GM19438 (cell line): Measurements from ENCODE around the gene NEXMIF.
"Not testable (repeated sequence)": the region's sequence is repeated elsewhere in the genome, so short reads cannot be mapped to it uniquely, and the experiment has no call there.

Experiments used
- ATAC-seq: cut with Tn5 transposase; IDR thresholded peaks from one replicate; pipeline ENCODE4 v1.9.1; 2021; ENCODE audit warnings: low read depth; ENCODE audit not compliant: unreplicated experiment

Gene NEXMIF

DNA sequence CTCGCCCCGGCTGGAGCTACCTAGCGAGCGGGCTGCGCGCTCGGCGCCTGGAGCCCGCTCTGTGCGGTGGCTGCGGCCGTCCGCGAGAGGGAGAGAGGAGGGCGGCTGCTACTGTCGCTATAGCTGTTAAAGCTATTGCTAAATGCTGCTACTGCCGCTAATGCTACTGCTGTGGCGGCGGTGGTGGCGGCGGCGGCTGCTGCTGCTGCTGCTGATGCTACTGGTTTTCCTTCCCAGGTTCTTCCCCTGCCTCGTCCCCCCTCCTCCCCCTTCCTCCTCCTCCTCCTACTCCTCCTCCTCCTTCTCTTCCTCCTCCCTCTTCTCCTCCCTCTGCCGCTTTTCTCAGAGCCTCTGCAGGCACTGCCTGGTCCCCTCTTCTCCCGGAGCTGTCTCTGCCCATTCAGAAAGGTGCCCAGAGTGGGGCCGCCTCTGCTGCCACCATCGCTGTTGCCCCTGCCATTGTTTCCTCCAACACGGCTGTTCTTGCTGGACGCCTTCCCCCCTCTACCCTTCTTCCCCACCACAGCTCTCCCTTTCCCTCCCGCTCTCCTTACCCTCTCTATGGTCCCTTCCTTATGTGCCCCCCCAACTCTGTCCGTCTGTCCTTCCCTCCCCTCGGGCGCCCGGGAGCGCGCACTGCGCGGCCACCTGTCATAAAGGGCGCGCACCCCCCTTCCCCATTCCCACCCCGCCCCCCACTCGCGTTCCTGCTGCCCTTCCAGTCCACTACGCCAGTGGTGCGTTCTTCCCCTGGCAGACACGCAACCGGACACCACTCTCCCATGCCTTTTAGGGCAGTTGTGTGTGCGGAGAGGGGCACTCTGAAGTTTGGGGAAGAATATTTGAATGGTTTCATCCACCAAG, at the start of gene NEXMIF:
NEXMIF (minus strand) TSS at position 228 of the 864 bp plus-strand sequence.
- ATAC-seq: peak; percentile 52

DNA sequence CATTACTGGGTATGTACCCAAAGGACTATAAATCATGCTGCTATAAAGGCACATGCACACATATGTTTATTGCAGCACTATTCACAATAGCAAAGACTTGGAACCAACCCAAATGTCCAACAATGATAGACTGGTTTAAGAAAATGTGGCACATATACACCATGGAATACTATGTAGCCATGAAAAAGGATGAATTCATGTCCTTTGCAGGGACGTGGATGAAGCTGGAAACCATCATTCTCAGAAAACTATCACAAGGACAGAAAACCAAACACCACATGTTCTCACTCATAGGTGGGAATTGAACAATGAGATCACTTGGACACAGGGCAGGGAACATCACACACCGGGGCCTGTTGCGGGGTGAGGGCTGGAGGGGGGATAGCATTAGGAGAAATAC, 36.7 kb upstream of the NEXMIF start:
- not testable (repeated sequence) for ATAC-seq

DNA sequence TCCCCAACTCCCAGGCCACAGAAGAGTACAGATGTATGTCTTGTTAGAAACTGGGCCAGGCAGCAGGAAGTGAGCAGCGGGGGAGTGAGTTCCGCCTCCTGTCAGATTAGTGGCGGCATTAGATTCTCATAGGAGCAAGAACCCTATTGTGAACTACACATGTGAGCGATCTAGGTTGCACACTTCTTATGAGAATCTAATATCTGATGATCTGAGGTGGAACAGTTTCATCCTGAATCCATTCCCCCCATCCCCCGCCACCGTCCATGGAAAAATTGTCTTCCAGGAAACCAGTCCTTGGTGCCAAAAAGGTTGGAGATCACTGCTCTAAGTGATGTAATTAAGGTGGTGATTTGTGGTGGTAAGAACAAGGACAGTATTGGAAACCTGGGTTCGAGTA, 24.5 kb upstream of the NEXMIF start:
- ATAC-seq: no peak

- ATAC-seq: no peak
Observed at GRCh38 chrX:74940414-74940813, 15.2 kb upstream of the NEXMIF start.

DNA sequence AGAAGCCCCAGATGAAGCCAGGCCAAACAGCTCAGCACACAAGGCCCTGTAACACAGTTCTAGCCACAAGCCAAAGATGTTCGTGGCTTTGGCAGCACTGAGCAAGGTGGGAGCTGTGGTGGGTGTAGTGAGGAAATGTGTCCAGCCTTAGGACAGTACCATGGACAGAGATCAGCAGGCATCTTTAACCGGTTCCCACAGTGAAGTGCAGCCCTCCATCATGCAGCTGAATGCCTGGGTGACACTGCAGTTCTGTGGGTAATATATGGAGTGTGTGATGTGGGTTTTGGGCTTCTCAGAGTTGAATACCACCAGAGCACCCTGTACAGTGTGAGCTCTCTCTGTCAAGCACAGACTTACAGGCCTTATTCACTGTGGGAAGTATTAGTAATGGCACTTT, 6.0 kb upstream of the NEXMIF start:
- ATAC-seq: no peak

GRCh38 chrX:74924449-74925224, 615 bp downstream of the NEXMIF start:
- peak; percentile 47 for ATAC-seq

DNA sequence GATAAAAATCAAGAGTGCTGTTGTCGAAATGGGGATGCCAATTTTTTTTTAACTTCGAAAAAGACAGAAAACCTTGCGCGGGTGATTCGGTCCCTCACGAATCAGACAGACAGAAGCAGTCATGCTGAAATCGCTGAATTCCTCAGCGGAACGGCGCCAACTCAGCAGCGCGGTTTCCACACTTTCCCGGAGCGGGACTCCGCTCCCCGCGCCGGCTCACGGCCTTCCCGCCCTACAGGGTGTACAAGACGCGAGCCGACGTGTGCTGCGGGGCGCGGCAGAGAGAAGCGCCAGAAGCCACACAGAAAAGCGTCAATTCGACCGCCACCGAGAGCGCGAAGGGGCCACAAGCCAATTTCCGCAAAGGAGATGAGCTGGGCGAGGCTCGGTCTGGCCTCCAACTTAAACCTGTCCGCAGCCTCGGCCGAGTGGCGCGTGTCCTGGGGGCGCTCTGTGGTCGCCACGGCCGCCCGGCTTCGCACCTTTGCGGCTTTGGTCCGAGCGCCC, 1.3 kb downstream of the NEXMIF start:
- peak; percentile 32 for ATAC-seq

GRCh38 chrX:74922922-74923543, 2.2 kb downstream of the NEXMIF start:
- peak; percentile 46 for ATAC-seq

DNA sequence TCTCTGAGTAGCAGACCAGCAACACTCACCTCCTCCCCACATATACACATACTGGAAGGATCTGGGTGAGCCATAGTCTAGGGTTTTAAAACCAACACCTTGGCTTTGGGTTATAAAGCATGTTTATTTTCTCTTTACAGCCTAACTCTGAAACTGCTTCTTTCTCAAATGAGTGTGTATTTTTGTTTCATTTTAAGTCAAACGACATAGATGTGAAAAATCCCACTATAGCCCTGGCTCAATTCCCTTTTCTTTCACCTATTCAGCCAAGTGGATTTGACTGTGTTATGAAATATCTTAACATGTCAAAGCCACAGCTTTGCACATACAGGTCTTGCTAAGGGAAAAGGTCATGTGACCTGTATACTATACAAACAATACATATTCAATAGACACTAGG, 13.8 kb downstream of the NEXMIF start:
- peak; percentile 74 for ATAC-seq

DNA sequence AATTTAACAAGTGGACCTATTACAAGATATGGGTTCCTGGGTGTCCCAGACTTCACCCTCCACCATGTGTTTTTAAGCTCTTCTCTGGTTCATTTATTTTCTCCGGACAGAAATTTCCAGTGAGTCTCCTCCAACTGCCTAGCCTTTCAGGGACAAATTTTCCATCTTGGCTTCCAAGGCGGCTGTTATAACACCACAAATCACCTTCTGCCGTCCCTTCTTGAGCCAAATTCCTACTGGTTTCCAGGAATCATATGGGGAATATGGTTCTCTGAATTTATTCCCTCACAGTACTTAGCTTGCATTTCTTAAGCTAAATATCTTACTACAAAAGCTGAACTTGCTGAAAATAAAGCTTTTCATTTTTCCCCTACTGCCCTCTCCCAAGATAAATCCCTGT, 18.8 kb downstream of the NEXMIF start:
- no peak for ATAC-seq

GRCh38 chrX:74902806-74903205, 22.4 kb downstream of the NEXMIF start:
- no peak for ATAC-seq

GRCh38 chrX:74892561-74892960, 32.7 kb downstream of the NEXMIF start:
- no peak for ATAC-seq

GRCh38 chrX:74890676-74891430, 34.4 kb downstream of the NEXMIF start:
- ATAC-seq: peak; percentile 93

- ATAC-seq: not testable (repeated sequence)
Observed at GRCh38 chrX:74882383-74882782, 42.9 kb downstream of the NEXMIF start.

- no peak for ATAC-seq
Observed at GRCh38 chrX:74865725-74866124, 59.5 kb downstream of the NEXMIF start.

DNA sequence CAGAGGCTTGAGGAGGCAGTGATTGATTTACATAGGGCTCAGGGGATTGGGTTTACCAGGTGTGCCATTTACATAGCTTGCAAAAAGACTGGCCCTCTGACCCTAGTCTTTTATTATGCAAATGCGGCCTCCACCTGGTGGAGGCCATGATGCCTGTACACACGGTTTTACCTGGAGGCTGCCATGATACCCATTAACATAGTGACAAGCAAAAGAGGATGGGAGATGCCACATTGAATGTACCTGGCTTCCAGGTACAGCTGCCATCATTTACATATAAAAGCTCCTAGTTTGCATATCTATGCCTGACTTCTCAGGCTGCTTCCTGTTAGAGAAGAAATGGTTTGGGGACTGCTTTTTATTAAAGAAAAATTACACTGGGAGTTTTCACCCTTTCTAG, 72.0 kb downstream of the NEXMIF start:
- no peak for ATAC-seq

DNA sequence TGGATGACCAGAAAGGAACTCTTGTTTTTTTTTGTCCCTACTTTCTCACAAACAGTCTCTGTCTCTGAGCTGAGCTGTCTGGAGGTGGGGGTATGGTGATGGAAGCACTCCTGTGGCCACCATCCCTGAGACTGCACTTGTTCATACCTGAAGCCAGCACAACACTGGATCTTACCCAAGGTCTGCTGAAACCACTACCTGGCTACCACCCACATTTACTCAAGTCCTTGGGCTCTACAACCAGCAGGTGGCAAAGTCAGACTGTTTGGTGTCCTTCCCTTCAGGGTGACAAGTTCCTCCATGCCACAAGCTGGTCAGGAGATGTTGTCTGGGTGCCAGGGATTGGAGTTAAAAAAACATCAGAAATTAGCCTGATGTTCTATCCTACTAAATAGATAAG, 89.7 kb downstream of the NEXMIF start:
- no peak for ATAC-seq

GRCh38 chrX:74819797-74820196, 105.5 kb downstream of the NEXMIF start:
- ATAC-seq: not testable (repeated sequence)

GRCh38 chrX:74814681-74815080, 110.6 kb downstream of the NEXMIF start:
- no peak for ATAC-seq

GRCh38 chrX:74804574-74804973, 120.7 kb downstream of the NEXMIF start:
- ATAC-seq: no peak
